ENCODE measurements around the gene RALY.

RALY gene

GRCh38 chr20:33967126-33967525 lies 26.6 kb upstream of the RALY start:
- H3K36me3 ChIP-seq (ENCODE audit: control insufficient read depth in 1 of 2, insufficient read depth in 2 of 2, low read length in 2 of 2): no peaks in the 10 kb centered on the region
- no peak overlapping the region for H3K4ac ChIP-seq (ENCODE audit: low read depth, low read length)
- DNase-seq: no peak
- no peak overlapping the region for H3K18ac ChIP-seq (ENCODE audit: low read length)
- no CpG with 5 or more reads among the region's 8 CpGs for WGBS (ENCODE audit: extremely low coverage, insufficient coverage, insufficient read length)
- H3K14ac ChIP-seq (ENCODE audit: low read length): no peak overlapping the region
- no peaks in the 10 kb centered on the region for H3K79me2 ChIP-seq (ENCODE audit: control insufficient read depth, insufficient read depth, low read length, poor library complexity)
- no peaks in the 10 kb centered on the region for H3K27me3 ChIP-seq (ENCODE audit: insufficient read depth, low read length)
- no peak overlapping the region for H3K23ac ChIP-seq (ENCODE audit: low read length)
- no peak overlapping the region for H3K27ac ChIP-seq (ENCODE audit: low read depth, low read length)
- no peak overlapping the region for H4K8ac ChIP-seq (ENCODE audit: low read depth, low read length)
- H2BK5ac ChIP-seq (ENCODE audit: low read depth, low read length, poor library complexity): no peak overlapping the region
- no peak overlapping the region for H4K12ac ChIP-seq (ENCODE audit: low read depth, low read length)
- H2BK12ac ChIP-seq (ENCODE audit: low read length): no peak overlapping the region
- H3K4me2 ChIP-seq (ENCODE audit: low read length): no peak overlapping the region
- H3K79me1 ChIP-seq (ENCODE audit: low read length): no peaks in the 10 kb centered on the region
- no peak overlapping the region for H3K4me3 ChIP-seq (ENCODE audit: low read depth, low read length)
- H3K9me3 ChIP-seq (ENCODE audit: insufficient read depth, low read depth, low read length): peaks cover 1% of the 10 kb centered on the region
- H3K9ac ChIP-seq (ENCODE audit: low read length): no peak overlapping the region
- H3K4me1 ChIP-seq (ENCODE audit: control insufficient read depth in 1 of 2, insufficient read depth in 2 of 2, low read length in 2 of 2): no peaks in the 10 kb centered on the region
- no peak overlapping the region for H2AK5ac ChIP-seq (ENCODE audit: low read length)
- no peak overlapping the region for H4K91ac ChIP-seq (ENCODE audit: low read depth, low read length)
- H2AFZ ChIP-seq (ENCODE audit: insufficient read depth, low read length, poor library complexity): no peak overlapping the region
- no peak overlapping the region for H2BK120ac ChIP-seq (ENCODE audit: insufficient read depth, low read length, poor library complexity)

GRCh38 chr20:33969563-33969962 lies 24.1 kb upstream of the RALY start:
- Histone ChIP-seq H4K12ac (ENCODE audit: low read depth, low read length) (no peak overlapping the region), H3K79me1 (ENCODE audit: low read length) (no peaks in the 10 kb centered on the region), H3K27me3 (ENCODE audit: insufficient read depth, low read length) (no peaks in the 10 kb centered on the region), H3K79me2 (ENCODE audit: control insufficient read depth, insufficient read depth, low read length, poor library complexity) (no peaks in the 10 kb centered on the region), H3K36me3 (ENCODE audit: control insufficient read depth in 1 of 2, insufficient read depth in 2 of 2, low read length in 2 of 2) (no peaks in the 10 kb centered on the region), H3K9me3 (ENCODE audit: insufficient read depth, low read depth, low read length) (peaks cover 1% of the 10 kb centered on the region), H3K4me1 (ENCODE audit: control insufficient read depth in 1 of 2, insufficient read depth in 2 of 2, low read length in 2 of 2) (no peaks in the 10 kb centered on the region), H3K9ac (ENCODE audit: low read length) (no peak overlapping the region), H3K4me2 (ENCODE audit: low read length) (no peak overlapping the region), H3K27ac (ENCODE audit: low read depth, low read length) (no peak overlapping the region), H2AK5ac (ENCODE audit: low read length) (no peak overlapping the region), H4K8ac (ENCODE audit: low read depth, low read length) (no peak overlapping the region), H4K91ac (ENCODE audit: low read depth, low read length) (no peak overlapping the region), H3K4ac (ENCODE audit: low read depth, low read length) (no peak overlapping the region), H3K14ac (ENCODE audit: low read length) (no peak overlapping the region), H3K18ac (ENCODE audit: low read length) (no peak overlapping the region), H3K4me3 (ENCODE audit: low read depth, low read length) (no peak overlapping the region), H2BK5ac (ENCODE audit: low read depth, low read length, poor library complexity) (no peak overlapping the region), H2AFZ (ENCODE audit: insufficient read depth, low read length, poor library complexity) (no peak overlapping the region), H2BK120ac (ENCODE audit: insufficient read depth, low read length, poor library complexity) (no peak overlapping the region), H2BK12ac (ENCODE audit: low read length) (no peak overlapping the region), H3K23ac (ENCODE audit: low read length) (no peak overlapping the region)
- no peak for DNase-seq
- no CpG with 5 or more reads among the region's 4 CpGs for WGBS (ENCODE audit: extremely low coverage, insufficient coverage, insufficient read length)

- Histone ChIP-seq H3K4me2 (ENCODE audit: low read length) (no peak overlapping the region), H3K4me1 (ENCODE audit: control insufficient read depth in 1 of 2, insufficient read depth in 2 of 2, low read length in 2 of 2) (no peaks in the 10 kb centered on the region), H2BK5ac (ENCODE audit: low read depth, low read length, poor library complexity) (no peak overlapping the region), H3K23ac (ENCODE audit: low read length) (no peak overlapping the region), H3K36me3 (ENCODE audit: control insufficient read depth in 1 of 2, insufficient read depth in 2 of 2, low read length in 2 of 2) (no peaks in the 10 kb centered on the region), H3K27ac (ENCODE audit: low read depth, low read length) (no peak overlapping the region), H3K27me3 (ENCODE audit: insufficient read depth, low read length) (no peaks in the 10 kb centered on the region), H3K9me3 (ENCODE audit: insufficient read depth, low read depth, low read length) (peaks cover 1% of the 10 kb centered on the region), H3K14ac (ENCODE audit: low read length) (no peak overlapping the region), H2AFZ (ENCODE audit: insufficient read depth, low read length, poor library complexity) (no peak overlapping the region), H3K79me1 (ENCODE audit: low read length) (no peaks in the 10 kb centered on the region), H3K9ac (ENCODE audit: low read length) (no peak overlapping the region), H2BK120ac (ENCODE audit: insufficient read depth, low read length, poor library complexity) (no peak overlapping the region), H4K8ac (ENCODE audit: low read depth, low read length) (no peak overlapping the region), H3K18ac (ENCODE audit: low read length) (no peak overlapping the region), H2BK12ac (ENCODE audit: low read length) (no peak overlapping the region), H3K79me2 (ENCODE audit: control insufficient read depth, insufficient read depth, low read length, poor library complexity) (no peaks in the 10 kb centered on the region), H4K91ac (ENCODE audit: low read depth, low read length) (no peak overlapping the region), H3K4me3 (ENCODE audit: low read depth, low read length) (no peak overlapping the region), H4K12ac (ENCODE audit: low read depth, low read length) (no peak overlapping the region), H3K4ac (ENCODE audit: low read depth, low read length) (no peak overlapping the region), H2AK5ac (ENCODE audit: low read length) (no peak overlapping the region)
- no CpG with 5 or more reads among the region's 2 CpGs for WGBS (ENCODE audit: extremely low coverage, insufficient coverage, insufficient read length)
- no peak for DNase-seq
Observed at GRCh38 chr20:33970229-33970628, 23.5 kb upstream of the RALY start.

- Histone ChIP-seq H3K27ac (ENCODE audit: low read depth, low read length) (no peak overlapping the region), H4K91ac (ENCODE audit: low read depth, low read length) (no peak overlapping the region), H3K36me3 (ENCODE audit: control insufficient read depth in 1 of 2, insufficient read depth in 2 of 2, low read length in 2 of 2) (no peaks in the 10 kb centered on the region), H3K18ac (ENCODE audit: low read length) (no peak overlapping the region), H3K23ac (ENCODE audit: low read length) (no peak overlapping the region), H3K27me3 (ENCODE audit: insufficient read depth, low read length) (no peaks in the 10 kb centered on the region), H3K4me2 (ENCODE audit: low read length) (no peak overlapping the region), H3K14ac (ENCODE audit: low read length) (no peak overlapping the region), H2AK5ac (ENCODE audit: low read length) (no peak overlapping the region), H3K9me3 (ENCODE audit: insufficient read depth, low read depth, low read length) (peaks cover 1% of the 10 kb centered on the region), H3K79me2 (ENCODE audit: control insufficient read depth, insufficient read depth, low read length, poor library complexity) (no peaks in the 10 kb centered on the region), H2BK12ac (ENCODE audit: low read length) (no peak overlapping the region), H2AFZ (ENCODE audit: insufficient read depth, low read length, poor library complexity) (no peak overlapping the region), H2BK120ac (ENCODE audit: insufficient read depth, low read length, poor library complexity) (no peak overlapping the region), H2BK5ac (ENCODE audit: low read depth, low read length, poor library complexity) (no peak overlapping the region), H3K4me1 (ENCODE audit: control insufficient read depth in 1 of 2, insufficient read depth in 2 of 2, low read length in 2 of 2) (no peaks in the 10 kb centered on the region), H3K4me3 (ENCODE audit: low read depth, low read length) (no peak overlapping the region), H3K79me1 (ENCODE audit: low read length) (no peaks in the 10 kb centered on the region), H3K9ac (ENCODE audit: low read length) (no peak overlapping the region), H4K8ac (ENCODE audit: low read depth, low read length) (no peak overlapping the region), H4K12ac (ENCODE audit: low read depth, low read length) (no peak overlapping the region), H3K4ac (ENCODE audit: low read depth, low read length) (no peak overlapping the region)
- WGBS (ENCODE audit: extremely low coverage, insufficient coverage, insufficient read length): no CpG with 5 or more reads among the region's 6 CpGs
- DNase-seq: no peak
Observed at GRCh38 chr20:33971147-33971975, 22.4 kb upstream of the RALY start.

Data from trophoblast cell (in vitro differentiated cells and primary cell).